Activated CD8-positive, alpha-beta memory T cell treated with anti-CD3 and anti-CD28 coated beads for 36 hours (primary cell): ENCODE results near the gene KCNE3. TPM values are rescaled to one million over a fixed set of nuclear protein-coding genes. Genes with fewer than 3 reads are reported as not detected.
"Not testable (repeated sequence)": the region's sequence is repeated elsewhere in the genome, so short reads cannot be mapped to it uniquely, and the experiment has no call there.

Experiments used
- CTCF ChIA-PET: fragments of 350-600 bp; sonication (Branson Sonifier 250); formaldehyde crosslinking; loops from one replicate; lab custom pipeline; 2021; ENCODE audit warnings: antibody characterized with exemption; lab: Charles Lee
- POLR2A ChIA-PET: fragments of 350-600 bp; sonication (Branson Sonifier 250); formaldehyde crosslinking; loops from one replicate; lab custom pipeline; 2021; ENCODE audit warnings: antibody characterized with exemption; lab: Charles Lee
- total RNA-seq, 2 experiments: library from RNA; stranded (reverse); gene quantifications; one replicate each; pipeline ENCODE4 v1.2.3, GENCODE V29; 2021

Gene KCNE3
- total RNA-seq, 2 experiments from 2014 or later, result not detected

DNA sequence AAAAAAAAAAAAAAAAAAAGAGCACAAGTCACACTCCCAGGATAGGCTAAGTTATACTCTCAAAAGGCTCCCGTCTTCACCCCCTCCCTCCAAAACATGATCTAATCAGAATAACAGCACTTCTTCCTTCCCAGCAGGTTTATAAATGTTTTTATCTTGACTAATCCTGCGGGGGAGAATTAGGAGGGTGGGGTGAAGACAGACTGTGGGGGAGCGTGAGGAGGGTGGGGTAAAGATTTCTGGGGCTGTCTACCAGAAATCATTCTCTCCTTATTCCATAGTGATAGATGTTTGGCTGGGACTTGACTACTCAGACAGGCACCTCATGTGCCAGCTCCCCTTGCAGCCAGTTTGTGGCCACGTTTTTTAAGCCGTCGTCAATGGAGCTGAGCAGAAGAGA lies 17.0 kb downstream of the KCNE3 start:
- ChIA-PET POLR2A (no interaction called here), CTCF (interaction anchor here (0.7 to 2.4 kb wide), 8 partner anchors 11 to 291 kb away, joined by 3 to 17 read pairs (median 3); no protein-coding TSS in a partner anchor)

DNA sequence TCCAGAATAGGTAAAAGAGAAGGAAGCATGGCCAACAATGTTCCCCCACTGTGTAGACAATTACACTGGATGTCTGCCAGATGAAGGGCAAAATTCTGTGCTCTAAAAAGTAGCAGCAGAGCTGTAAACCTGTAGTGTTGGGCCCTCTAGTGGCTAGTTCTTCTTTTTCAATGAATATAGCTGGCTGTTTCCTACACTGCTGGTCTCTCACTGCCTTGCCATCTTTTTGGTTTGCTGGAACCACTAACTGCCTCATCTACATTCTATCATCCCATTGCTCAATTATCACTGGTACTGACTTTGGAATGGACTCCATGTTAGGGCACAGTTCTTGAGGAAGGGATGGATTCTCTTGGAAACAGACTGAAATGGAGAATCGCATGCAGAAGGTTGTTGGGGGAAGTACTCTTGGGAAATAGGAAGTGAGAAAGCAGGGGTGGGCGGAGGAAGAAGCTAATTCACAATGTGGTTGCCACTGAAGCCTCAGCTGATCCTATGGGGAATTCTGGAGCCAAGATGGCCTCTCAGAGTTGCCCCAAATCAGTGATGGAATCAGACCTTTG lies 17.9 kb downstream of the KCNE3 start:
- ChIA-PET POLR2A (no interaction called here), CTCF (interaction anchor here (0.7 to 2.4 kb wide), 14 partner anchors 10 to 290 kb away, joined by 3 to 17 read pairs (median 3); no protein-coding TSS in a partner anchor)

DNA sequence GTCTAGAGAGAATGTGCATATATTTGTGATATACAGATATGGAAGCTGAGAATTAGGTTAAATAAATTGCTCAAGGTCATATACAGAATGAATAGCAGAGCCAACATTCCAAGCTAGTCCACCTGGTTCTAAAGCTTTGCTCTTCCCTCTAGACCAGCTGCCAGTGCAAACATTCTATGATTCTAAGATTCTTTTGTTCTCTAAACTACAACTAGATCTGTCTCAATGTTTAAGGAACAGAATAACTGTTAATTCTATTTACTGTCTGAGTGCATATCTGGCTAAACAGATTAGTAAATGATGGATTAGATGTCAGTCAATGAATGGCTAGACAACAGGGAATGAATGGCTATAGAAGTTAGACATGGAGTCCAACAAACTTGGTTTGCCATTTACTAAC lies 19.6 kb downstream of the KCNE3 start:
- ChIA-PET POLR2A (no interaction called here), CTCF (interaction anchor here (1.4 to 1.5 kb wide), 2 partner anchors 187 to 192 kb away, joined by 4 to 5 read pairs; no protein-coding TSS in a partner anchor)

DNA sequence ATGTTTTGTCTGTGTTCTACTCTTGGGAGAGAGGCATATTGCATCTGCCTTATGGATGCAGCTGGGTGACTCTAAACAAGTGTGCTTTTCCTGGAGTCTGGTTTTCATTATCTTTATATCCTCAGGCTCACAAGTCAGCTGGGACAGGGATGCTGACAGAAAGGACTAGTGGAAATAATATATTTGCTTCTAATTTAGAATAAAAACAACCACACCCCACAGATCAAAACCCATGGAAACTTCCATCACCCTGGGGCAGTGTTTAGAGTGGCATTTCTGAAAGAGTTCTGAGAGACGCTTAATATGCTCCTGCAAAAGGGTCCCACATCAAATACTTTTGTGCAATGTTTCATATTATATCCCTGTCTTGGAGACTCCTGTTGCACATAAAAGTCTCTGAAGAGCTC lies 20.8 kb downstream of the KCNE3 start:
- CTCF ChIA-PET, result interaction anchor here (0.9 kb wide), 1 partner anchor 192 kb away, joined by 4 read pairs; no protein-coding TSS in a partner anchor
- POLR2A ChIA-PET, result interaction anchor here (0.5 kb wide), 1 partner anchor 10 kb away, joined by 6 read pairs; no protein-coding TSS in a partner anchor

DNA sequence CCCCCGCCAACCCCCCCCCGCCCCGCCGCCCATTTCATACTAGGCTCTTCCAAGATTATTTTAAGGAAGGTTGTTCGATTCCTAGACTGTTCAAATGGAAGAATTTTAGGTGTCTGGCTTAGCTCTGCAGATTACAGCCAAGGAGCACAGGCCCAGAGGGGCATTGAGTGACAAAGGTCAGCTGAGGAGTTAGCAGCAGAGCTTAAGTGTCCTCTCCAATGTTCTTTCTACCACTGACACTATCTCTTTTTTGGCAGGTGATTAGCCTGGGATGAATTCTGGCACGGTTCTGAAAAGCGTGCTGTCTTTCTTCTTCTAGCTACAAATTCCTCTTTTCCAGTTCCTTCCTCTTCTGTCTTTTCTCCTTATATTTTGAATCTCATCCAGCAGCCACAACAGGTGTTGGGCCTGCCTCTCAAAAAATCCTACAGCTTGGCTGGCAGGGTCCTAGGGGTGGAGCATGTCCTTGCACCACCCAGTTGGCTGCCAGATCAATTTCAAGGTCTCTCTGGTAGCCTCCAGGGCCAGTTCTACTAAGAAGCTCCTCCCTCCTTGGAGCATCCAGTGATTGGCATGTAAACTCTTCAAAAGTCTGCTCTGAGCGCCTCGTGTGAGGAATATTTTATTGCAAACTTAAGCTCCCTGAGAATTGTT lies 23.0 kb downstream of the KCNE3 start:
- CTCF ChIA-PET, result interaction anchor here (1.0 to 3.6 kb wide), 2 partner anchors 8 to 52 kb away, joined by 3 to 16 read pairs; no protein-coding TSS in a partner anchor
- POLR2A ChIA-PET, result no interaction called here

DNA sequence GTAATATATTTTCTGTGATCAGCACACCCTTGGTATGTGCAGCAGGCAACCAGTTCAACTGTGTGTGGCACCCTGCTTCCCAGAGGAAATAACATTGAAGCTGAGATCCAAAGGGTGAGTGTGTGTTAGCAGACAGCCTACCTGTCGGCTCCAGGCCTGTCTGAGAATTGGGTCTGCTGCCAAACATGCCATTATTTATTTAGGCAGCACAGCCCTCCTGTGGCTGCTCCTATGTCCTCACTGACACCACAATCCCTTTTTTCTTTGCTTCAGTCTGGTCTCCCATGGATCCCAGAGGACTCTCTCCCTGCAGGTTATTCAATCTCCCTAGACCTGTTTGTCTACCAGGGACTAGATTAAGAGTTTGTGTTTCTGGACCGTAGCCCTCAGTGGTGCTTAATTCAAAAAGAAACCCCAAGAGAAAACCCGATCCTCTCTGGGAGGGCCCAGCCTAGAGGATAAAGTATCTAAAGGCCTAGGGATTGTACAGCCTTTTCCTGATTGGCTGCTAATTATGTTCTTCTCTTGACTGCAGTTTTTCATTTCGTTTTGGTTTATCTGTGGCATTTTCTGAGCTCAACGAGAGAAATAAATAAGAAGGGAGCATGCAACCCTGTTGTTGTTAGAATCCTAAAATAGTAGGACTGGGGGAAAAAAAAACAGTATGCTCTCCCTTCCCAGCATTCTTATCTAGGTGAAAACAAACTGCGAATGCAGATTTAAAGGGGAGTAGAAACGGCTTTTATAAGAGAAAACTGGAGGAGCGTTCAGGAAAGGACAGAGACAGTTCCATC lies 24.1 kb downstream of the KCNE3 start:
- ChIA-PET POLR2A (no interaction called here), CTCF (interaction anchor here (1.0 to 3.6 kb wide), 2 partner anchors 9 to 51 kb away, joined by 3 to 16 read pairs; no protein-coding TSS in a partner anchor)

DNA sequence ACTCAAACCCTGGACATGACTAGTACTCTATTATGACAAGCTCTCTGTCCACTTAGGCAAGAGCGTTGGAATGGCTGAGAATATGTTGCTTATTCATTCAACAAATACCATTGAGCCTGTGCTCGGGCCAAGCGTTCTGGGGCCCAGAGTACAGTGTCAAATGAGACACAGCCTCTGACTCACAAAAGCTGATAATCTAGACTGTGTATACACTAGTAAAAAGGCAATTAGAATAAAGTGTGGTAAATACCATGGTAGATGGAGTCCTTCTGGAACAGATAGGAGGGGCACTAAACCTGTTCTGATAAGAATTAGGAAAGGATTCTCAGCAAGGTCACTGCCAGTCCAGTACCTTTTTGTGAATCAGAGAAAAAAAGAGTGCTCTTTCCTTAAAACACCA lies 24.7 kb downstream of the KCNE3 start:
- CTCF ChIA-PET, result interaction anchor here (3.6 kb wide), 1 partner anchor 10 kb away, joined by 16 read pairs; no protein-coding TSS in a partner anchor
- POLR2A ChIA-PET, result no interaction called here

DNA sequence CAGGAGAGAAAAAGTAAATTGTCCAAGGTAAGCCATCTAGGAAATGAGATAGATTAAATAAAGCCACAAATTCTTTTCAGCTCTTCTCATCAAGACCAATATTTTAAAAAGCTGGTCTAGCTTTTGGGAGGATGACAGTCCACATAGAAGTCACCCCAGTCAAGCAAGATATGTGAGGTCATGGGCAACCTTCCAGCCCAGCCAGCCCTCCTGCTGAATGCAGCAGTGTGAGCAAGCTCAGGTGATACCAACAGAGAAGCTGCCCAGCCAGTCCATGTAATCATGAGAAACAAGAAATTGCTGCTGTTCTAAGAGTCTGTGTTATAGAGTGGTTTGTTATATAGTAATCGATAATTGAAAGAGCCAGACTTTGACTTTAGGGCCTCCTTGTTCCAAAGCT lies 28.7 kb downstream of the KCNE3 start:
- POLR2A ChIA-PET, result no interaction called here
- CTCF ChIA-PET, result interaction anchor here (0.9 to 1.4 kb wide), 2 partner anchors 11 to 50 kb away, joined by 3 read pairs; no protein-coding TSS in a partner anchor

DNA sequence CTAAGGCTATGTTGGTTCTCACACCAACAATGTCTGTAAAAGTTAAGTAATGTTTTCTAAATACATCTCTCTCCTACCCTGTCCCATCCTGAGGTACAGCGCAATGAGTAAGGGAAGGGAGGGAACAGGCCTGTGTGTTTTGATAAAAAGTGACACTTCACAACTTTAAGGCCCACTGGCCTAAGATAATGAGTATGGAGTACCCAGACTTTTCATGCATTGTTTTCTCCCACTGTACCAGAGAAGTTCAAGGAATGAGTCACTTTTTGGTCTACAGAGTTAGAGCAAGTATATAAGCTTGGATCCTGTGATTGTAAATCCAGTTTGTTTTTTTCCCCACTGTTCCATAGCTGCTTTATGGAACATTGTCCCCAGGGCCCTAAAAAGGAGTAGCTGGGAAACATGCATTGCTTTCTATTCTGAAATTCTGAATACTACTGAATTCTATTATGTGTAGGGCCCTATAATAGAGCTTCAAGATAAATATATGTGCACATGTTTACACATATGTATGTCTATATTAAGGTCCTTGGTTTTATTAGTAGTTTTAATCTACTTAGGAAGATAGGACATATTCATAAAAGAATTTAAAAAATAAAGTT lies 29.8 kb downstream of the KCNE3 start:
- POLR2A ChIA-PET, result no interaction called here

DNA sequence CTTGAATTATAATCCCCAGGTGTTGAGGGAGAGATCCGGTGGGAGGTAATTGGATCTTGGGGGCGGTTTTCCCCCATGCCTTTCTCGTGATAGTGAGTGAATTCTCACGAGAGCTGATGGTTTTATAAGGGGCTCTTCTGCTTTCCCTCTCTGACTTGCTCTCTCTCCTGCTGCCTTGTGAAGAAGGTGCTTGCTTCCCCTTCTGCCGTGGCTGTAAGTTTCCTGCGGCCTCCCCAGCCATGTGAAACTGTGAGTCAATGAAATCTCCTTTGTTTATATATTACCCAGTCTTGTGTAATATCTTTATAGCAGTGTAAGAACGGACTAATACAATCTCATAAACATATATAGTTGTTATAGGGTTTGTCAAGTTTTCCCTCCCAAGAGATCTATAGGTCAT lies 32.8 kb downstream of the KCNE3 start:
- POLR2A ChIA-PET, result no interaction called here
- CTCF ChIA-PET, result interaction anchor here (1.0 kb wide), 1 partner anchor 14 kb away, joined by 3 read pairs; no protein-coding TSS in a partner anchor

More for the DNA sequence above, 29.8 kb downstream of the KCNE3 start:
- CTCF ChIA-PET, result interaction anchor here (1.0 to 1.4 kb wide), 2 partner anchors 9 to 48 kb away, joined by 3 to 4 read pairs; no protein-coding TSS in a partner anchor

DNA sequence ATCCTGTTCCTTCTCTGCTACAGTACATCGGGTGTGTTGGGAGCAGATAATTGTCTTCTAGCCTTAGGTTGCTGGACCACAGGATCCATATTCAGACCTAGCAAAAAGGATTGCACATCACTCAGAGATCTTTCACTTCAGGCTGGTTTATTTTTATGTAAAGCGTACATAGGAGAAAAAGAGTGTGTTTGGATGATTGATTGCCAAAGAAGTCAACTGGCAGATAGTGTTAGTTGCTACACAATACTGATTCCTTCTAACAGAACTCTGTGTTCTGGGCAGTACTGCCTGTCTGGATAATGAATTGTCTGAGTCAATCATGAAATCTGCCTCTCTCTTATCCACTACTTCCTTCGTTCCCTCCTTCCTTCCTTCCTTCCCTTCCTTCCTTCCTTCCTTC lies 38.1 kb downstream of the KCNE3 start:
- ChIA-PET POLR2A (no interaction called here), CTCF (no interaction called here)

DNA sequence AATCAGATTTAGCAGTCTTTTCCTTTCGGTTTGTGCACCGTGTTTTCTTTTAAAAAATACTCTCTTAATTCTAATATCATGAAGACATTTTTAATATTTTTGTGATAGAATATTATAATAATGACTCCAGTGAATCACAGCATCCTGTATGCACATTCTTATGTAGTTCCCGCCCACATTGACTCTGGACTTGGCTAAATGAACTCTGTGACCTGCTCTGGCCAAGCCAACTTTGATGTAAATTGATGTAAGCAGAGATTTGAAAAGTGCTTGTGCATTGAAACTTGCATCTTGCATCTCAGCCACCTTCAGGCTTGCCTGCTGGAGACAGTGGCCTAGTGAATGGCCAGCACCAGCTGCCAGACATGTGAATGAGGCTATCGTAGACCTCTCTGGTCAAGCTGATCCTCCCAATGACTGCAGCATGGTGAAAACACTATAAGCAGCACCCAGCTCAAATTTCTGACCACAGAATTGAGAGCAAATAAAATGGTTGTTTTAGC lies 39.9 kb downstream of the KCNE3 start:
- ChIA-PET CTCF (no interaction called here), POLR2A (no interaction called here)

DNA sequence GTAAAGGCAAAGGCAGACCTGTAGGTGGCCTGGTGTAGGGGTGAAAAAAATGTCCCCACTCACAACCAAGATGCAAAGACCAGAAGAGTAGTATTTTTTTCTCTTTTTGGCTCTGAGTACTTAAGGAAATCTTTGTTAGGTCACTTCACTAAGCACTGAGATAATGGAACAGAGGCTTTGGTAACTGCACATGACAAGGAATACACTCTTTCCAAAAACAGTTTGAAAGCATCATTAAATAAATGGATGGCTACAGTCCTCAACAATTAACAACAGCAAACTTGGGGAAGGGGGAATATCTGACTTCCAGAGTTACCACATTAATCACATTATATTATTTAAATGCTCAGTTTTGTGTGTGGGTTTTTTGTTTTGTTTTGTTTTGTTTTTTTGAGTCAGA lies 42.2 kb downstream of the KCNE3 start:
- ChIA-PET POLR2A (no interaction called here), CTCF (no interaction called here)

DNA sequence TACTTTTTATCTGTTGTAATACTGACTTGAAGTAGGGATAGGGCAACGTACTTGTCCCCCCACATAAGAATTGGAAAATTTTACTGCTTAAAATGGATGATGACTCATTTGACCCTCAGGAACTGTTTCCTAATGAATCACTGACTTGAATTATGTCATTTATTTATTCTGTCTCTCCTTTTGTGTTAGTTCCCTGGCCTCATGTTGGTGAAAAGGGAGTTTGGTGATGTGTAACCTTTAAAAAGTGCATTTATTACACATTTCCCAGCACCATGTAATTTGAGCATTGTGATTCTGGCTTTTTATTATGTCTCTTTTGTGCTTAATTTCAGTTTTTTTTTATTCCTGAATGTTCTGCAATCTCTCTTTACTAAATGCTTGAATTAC lies 48.8 kb downstream of the KCNE3 start:
- POLR2A ChIA-PET, result no interaction called here
- CTCF ChIA-PET, result no interaction called here

DNA sequence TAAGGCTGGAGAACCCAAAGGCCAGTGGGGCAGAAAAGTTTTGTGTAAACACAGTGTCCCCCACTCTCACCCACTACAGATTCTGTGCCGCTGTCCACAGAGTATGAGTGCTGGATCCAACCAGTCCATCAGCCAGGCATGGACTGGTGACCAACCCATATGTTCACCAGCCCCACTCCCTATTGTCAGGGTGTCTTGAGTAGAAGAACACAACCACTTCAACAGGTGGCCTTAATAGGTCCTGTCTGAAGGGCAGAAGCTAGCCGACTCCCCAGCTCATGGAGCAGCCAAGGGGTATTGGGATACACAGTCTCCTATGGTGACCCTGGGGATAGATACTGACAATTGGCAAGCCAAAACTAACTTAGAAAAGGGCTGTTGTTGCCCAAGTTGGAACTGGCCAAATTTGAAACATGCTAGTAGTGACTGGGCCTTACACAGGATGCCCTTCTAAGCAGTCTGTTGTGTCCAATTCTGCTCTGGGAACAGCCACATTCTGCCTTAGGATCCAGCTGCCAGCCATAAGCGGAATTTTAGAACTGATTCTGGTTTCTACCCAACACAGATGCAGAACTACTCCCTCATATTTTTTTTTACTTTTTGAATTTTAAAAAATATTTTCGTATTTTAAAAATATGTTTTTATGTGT lies 49.4 kb downstream of the KCNE3 start:
- ChIA-PET POLR2A (no interaction called here), CTCF (no interaction called here)

DNA sequence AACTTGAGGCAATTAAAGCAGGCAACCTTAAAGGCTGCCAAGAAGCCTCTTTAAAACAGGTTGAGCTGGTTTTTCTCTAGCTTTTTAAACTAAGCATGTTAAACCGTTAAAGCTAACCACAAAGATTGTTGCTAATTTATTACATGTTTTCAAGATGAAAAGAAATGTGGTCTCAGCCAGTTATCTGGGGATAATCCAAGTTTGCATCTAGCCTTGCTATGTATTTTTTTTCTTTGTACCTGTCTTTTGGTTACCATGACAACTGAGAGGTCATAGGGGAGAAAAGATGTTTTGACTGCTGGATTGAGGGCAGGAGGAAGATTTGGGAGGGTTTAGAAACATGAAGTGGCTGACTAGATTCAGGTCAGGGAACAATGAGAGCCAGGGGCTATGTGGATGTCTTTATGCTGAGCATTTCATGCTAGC lies 50.0 kb downstream of the KCNE3 start:
- CTCF ChIA-PET, result no interaction called here

DNA sequence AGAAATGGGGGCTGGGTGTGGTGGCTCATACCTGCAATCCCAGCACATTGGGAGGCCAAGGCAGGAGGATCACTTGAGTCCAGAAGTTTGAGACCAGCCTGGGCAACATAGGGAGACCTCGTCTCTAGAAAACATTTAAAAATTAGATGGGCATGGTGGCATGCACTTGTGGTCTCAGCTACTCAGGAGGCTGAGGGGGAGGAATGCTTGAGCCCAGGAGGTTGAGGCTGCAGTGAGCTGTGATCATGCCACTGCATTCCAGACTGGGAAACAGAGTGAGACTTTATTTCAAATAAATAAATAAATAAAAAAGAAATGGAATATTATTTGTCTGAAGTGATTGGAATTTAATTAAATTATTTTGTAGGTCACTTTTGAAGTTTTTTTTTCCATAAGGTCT lies 50.4 kb downstream of the KCNE3 start:
- POLR2A ChIA-PET, CTCF ChIA-PET: not testable (repeated sequence)

More for the DNA sequence above, 50.0 kb downstream of the KCNE3 start:
- POLR2A ChIA-PET, result no interaction called here

DNA sequence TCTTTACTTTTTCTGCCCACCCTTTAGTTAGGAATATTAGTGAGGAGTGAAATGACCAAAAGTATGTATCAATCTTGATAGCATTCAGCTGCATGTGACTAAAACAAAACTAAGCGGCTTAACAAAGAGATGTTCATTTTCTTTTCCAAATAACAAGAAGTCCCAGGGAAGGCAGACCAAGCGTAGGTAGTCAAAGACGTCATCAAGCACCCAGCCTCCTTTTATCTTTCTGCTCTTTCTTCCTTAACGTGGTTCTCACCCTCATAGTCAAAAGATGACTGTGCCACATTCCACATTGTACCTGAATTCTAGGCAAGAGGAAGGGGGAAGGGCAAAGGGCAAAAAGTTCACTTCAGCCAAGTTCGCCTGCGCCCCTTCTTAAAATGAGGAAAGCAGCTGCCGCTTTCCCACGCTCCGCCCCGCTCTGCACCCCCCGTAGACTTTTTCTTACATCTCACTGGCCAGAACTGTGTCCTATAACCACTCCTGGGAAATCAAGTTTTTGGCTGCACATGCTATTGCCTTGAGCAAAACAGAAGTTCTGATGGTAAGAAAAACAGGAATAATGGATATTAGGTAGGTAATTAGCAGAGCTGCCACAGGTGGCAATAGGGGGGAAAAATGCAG lies 54.5 kb downstream of the KCNE3 start:
- CTCF ChIA-PET, result interaction anchor here (1.2 kb wide), 1 partner anchor 13 kb away, joined by 3 read pairs; no protein-coding TSS in a partner anchor

More for the DNA sequence above, 54.5 kb downstream of the KCNE3 start:
- POLR2A ChIA-PET, result interaction anchor here (0.6 kb wide), 1 partner anchor 262 kb away, joined by 9 read pairs; no protein-coding TSS in a partner anchor
